GM18508 (cell line): ENCODE data around the gene TEAD1.

Source experiments
- ATAC-seq: cut with Tn5 transposase; IDR thresholded peaks from one replicate; pipeline ENCODE4 v1.9.1; 2021; ENCODE audit warnings: moderate number of reproducible peaks; ENCODE audit not compliant: insufficient read depth, unreplicated experiment

The TEAD1 gene

GRCh38 chr11:12848413-12848812 is 174.2 kb downstream of the TEAD1 start:
- no peak for ATAC-seq

DNA sequence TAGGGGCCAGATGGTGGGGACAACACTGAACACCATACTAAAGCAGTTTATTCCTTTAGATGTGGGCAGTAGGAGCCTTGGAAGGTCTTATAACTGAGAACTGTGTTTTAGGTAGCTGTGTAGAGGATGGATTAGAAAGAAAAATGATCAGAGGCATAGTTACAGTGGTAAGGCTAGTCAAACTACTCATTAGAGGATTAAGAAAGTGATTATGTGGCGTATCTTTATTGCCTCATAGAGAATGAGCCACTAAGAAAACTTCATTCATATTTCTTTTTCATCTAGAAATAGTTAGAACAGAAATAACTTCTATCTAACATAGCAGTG is 179.1 kb downstream of the TEAD1 start:
- no peak for ATAC-seq

DNA sequence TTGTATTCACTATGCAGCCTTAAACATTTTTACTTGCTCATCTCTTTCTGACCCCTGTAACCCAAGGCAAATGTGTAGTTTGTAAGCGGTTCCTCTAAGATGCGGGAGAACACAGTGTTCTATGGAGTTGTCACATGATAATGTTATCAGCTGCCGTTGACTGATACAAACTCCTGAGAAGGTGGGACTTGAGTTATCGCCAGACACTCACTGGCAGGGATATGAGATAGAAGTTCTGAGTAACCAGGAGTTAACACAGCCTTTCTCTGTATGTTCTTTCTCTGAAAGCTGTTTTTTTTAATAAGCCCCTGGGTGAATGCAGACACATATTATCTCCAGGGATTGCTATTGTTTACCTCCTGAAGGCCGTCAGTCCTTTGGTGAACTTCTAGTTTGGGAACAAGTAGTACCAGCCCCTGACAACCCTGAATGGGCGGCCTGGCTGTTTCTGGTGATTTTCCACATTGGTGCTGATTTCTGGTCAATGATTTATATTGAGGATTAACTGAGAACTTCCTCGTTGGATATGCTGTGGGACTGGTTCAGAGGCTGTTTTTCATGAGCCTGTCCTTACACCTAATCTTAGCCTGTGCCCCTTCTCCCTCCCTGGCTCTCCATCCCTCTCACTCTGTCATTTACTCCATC is 179.6 kb downstream of the TEAD1 start:
- no peak for ATAC-seq

DNA sequence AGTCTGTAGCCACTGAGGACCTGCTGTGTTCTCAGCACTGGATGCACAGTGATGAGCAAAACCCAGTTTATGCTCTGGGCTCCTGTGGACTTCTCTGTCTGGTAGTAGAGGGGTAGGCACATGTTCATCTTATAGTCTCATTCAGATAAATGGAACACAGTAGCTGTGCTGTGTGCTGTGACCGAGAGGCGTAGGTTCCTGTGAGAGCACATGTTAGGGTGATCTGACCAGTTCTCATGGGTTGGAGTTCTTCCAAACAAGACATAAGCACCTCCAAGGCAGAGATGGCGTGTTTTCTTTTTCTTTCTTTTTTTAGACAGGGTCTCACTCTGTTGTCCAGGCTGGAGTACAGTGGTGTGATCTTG is 180.1 kb downstream of the TEAD1 start:
- ATAC-seq = no peak

GRCh38 chr11:12854829-12855228 is 180.6 kb downstream of the TEAD1 start:
- ATAC-seq = no peak

DNA sequence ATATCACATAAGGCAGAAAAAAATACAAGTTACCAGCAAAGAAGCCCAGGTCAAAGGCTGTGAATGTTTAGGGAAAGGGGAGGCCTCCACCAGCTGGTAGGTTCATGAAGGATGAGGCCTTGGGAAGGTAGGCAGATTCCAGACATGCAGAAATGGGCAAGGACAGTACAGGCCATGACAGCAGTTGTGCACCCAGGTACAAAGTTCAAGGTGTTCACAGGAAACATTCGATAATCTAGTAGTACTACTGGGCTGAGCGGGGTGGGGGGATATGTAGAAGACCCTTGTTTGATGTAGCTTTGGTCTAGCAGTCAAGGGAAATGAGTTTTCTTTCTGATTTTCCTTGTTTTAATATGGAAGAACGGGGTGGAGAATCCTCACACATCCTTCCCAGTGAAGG is 182.1 kb downstream of the TEAD1 start:
- ATAC-seq = no peak

GRCh38 chr11:12857572-12857971 is 183.4 kb downstream of the TEAD1 start:
- ATAC-seq = no peak

- ATAC-seq = no peak
Observed at GRCh38 chr11:12859872-12860657, 185.8 kb downstream of the TEAD1 start.

DNA sequence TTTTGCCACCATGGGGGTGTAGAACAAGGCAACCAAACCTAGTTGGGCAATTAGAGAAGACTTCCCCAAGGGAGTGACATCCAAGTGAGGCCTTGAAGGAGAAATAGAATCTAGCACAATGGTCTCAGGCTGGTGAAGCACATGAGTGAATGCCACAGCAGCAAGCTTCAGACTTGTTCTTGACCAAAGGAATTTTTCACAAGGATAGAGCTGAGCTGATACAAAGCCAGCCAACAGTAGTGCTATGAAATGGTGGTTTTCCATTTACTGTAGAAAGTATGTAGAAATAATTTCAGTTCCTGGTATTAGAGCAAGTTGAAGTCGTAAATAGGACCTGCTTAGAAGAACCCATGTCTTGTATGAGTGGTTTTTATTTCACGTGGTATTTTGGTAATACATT is 186.6 kb downstream of the TEAD1 start:
- no peak for ATAC-seq

GRCh38 chr11:12862696-12863469 is 188.7 kb downstream of the TEAD1 start:
- ATAC-seq = no peak

DNA sequence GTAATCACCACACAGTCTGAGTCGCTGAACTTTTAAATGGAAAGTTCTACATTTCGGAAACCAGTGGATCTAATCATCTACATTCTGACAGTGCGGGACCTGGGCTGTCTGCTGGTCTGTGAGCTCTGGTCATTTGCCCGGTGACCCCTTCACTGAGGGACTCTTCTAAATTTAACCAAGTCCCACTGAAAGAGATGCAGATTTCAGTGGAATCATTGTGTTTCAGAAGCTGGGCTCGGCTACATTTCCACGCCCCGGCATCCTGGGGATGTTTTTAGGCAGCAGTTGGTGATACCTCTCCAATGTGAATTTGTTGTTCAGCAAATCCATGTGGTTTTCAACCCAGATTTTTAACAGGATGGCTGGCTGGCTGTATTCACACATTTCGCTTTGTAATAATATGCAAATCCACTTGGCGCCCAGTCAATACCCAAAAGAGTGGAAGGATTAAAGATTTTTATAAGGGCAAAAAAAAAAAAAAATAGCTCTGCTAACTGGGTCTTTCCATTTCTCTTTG is 189.4 kb downstream of the TEAD1 start:
- no peak for ATAC-seq

DNA sequence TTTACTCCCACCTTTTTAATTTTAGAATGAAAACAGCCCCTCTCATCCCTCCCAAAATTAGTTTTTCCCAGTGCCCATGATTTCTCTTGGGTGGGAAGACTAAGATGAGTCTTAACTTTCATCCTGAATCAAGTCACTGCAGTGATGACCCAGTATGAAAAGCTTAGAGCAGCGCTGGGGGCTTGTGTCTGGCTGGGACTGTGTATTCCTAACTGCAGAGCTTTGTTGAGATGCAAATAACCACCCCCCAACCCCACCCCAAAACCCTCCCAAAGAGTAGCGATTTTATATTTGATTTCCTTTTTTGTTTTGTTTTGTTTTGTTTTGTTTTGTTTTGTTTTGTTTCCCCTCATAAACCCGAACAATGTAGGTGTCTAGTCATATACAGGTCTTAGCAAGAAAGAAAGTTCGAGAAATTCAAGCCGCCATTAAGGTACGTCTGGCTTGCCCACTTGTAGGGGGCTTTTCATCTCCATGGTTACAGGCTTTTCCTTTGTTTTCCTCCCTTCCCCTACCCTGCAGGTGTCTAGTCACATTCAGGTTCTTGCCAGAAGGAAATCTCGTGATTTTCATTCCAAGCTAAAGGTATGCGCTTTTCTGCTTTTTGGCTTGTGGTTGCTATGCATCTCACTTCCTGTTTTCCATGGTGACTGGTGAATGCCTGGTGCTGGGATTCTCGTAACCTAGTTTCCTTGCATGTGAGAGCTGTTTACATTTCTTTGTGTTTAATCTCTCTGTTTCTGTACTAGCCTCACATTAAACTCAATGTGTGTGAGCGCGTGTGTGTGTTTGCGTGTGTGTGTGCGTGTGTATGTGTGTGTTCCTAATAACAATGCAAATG is 190.3 kb downstream of the TEAD1 start:
- no peak for ATAC-seq

- no peak for ATAC-seq
Observed at GRCh38 chr11:12865863-12866595, 191.8 kb downstream of the TEAD1 start.

DNA sequence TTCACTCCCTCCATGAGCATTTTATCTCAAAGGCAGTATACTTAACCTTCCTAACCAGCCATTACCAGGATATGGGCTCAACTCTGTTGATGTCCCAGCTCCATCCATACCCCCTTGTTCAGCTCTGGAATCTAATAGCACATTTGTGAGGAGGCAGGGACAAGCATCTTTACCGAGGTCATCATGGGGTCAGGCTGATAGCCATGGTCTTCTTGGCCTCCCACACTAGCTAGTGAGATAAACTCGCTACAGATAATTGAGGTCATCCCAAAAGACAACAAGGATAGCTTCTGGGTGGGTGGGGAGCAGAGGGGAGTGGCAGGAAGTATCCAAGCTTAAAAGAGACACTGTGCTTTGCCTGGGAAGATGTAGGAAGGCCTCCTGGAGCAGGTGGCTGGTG is 193.3 kb downstream of the TEAD1 start:
- no peak for ATAC-seq

DNA sequence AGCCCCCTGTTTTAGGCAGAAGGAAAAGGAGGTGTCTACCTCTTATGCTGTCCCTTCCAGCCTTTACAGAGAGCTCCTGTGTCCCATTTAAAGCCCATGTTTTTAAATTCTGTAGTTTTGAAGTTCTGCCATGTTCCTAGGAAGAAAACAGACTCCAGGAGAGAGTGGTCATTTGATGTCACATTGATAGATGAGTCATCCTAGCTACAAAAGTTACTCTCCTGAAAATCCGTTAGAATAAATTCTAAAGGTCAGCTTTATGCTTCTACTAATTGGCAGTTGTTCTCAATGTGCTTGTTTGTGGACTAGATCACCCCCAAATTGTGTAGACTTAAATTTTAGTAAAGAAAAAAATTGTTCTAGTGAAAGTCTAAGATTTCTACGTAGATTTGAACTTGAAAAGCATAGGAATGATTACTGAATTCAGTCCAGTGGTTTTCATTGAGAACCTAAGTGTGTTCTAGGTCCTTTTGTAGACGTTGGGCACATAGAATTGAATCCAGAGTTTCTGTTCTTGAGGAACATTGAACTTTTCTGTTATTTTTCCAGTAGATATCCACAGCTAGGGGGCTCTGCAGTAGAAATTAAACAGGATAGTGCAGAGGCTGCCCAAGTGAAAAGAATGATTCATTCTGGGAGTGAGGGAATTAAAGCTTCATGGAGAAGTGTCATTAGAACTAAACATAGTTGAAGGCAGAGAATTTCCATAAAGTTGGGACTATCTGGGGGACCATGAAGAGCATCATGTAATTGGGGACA is 194.3 kb downstream of the TEAD1 start:
- no peak for ATAC-seq

DNA sequence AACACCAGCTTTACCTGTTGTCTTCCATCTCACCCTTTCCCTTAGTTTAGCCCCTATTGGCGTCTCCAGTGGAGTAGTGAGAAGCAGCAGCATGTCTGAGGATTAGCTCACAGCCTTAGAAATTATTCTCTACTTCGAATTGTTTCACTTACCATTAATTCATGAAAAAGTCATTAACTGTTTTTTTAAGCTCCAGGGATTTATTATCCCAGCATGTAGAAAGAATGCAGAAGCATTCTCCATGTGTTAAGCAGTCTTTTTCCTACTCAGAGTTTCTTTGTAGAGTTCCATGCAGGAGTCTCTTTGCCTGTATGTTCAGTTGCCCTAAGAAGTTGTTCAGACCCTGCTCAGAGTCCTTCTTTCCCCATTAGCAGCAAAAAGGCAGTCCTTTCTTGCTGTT is 197.0 kb downstream of the TEAD1 start:
- ATAC-seq = no peak

- ATAC-seq = no peak
Observed at GRCh38 chr11:12871788-12872321, 197.6 kb downstream of the TEAD1 start.

- ATAC-seq = no peak
Observed at GRCh38 chr11:12876340-12876739, 202.1 kb downstream of the TEAD1 start.

- ATAC-seq = no peak
Observed at GRCh38 chr11:12876988-12877387, 202.8 kb downstream of the TEAD1 start.
